Adrenal gland (tissue), 12 donors: ENCODE measurements around the gene BCDIN3D. TPM values are rescaled to one million over a fixed set of nuclear protein-coding genes. Genes with fewer than 3 reads are reported as not detected.

Experiments
- DNase-seq, 7 donors: peaks; one replicate each; pipeline ENCODE4 v3.0.0-alpha.2; 2019 to 2020
- H3K27ac ChIP-seq, 5 donors: fragments of 200-600 bp; sonication (generic) in 4 of 5; 1 replicate in 3 of 5; 2 replicates in 2 of 5; pipeline versions ENCODE4 v1.5.1 to v1.8.0; 2016 to 2020; ENCODE audit warnings: mild to moderate bottlenecking in 1 of 5
- H3K27me3 ChIP-seq: fragments of 200-600 bp; 2 replicates; pipeline ENCODE4 v1.8.0; 2021
- H3K36me3 ChIP-seq, 2 donors: fragments of 200-600 bp; replicated peaks in 1 of 2; 1 replicate in 1 of 2; 2 replicates in 1 of 2; pipeline versions ENCODE4 v1.5.1 to v1.8.0; 2018 to 2022
- H3K4me1 ChIP-seq, 2 donors: fragments of 200-600 bp; replicated peaks in 1 of 2; 1 replicate in 1 of 2; 2 replicates in 1 of 2; pipeline versions ENCODE4 v1.5.1 to v1.8.0; 2018 to 2021
- H3K4me3 ChIP-seq, 4 donors: fragments of 200-600 bp; sonication (generic) in 3 of 4; one replicate each; pipeline ENCODE4 v1.5.1; 2016 to 2018
- H3K9me3 ChIP-seq, 3 donors: fragments of 200-600 bp; sonication (generic) in 1 of 3; replicated peaks in 1 of 3; 1 replicate in 2 of 3; 2 replicates in 1 of 3; pipeline versions ENCODE4 v1.5.1 to v1.8.0; 2016 to 2021
- POLR2A ChIP-seq, 2 donors: fragments of 450-650 bp; IDR thresholded peaks; one replicate each; pipeline ENCODE4 v1.6.1; 2017; ENCODE audit warnings: antibody characterized with exemption in 2 of 2, mild to moderate bottlenecking in 2 of 2, moderate library complexity in 1 of 2
- WGBS, 4 donors: extraction: QIAGEN DNeasy Blood & Tissue Kit in 2 of 4; methylation state at CpG; one replicate each; pipeline versions ENCODE4 v1.1.5 to v1.1.7; 2013 to 2017; 5-methylcytosine and 5-hydroxymethylcytosine counted together
- intact Hi-C, 2 donors: fragments of 100-400 bp; cut with DNase I; formaldehyde crosslinking; loops; one replicate each; pipeline versions ENCODE4 v1.14.1 to v1.15.0; 2022 to 2023
- polyA plus RNA-seq, 3 donors: library from polyadenylated mRNA; stranded (reverse); fragments of 200-250 nt in 2 of 3; fragments of 350-450 nt in 1 of 3; fragmentation: Illumina TruSeq in 1 of 3; extraction: RNeasy Lipid Tissue Mini Kit (QIAGEN cat#74804) in 1 of 3; gene quantifications; one replicate each; pipeline ENCODE4 v1.2.3, GENCODE V29; 2013 to 2014
- total RNA-seq, 9 donors: library from RNA; depleted of rRNA in 4 of 9; stranded (reverse); fragments of >200 nt in 4 of 9; fragments of 120-200 nt in 1 of 9; fragmentation: NEBNext Ultra II Directional in 1 of 9; extraction: Animal tissue kit (Norgen Biotek cat#: 25700) in 1 of 9; gene quantifications; one replicate each; pipeline versions ENCODE4 v1.1.0 to v1.2.4, GENCODE V29; 2013 to 2023
- TF ChIP-seq, protein P1 (sequence below), 6 experiments: fragments of 450-650 bp in 4 of 6; fragments of 200-600 bp in 2 of 6; sonication (generic) in 1 of 6; IDR thresholded peaks; 1 replicate in 5 of 6; 2 replicates in 1 of 6; pipeline versions ENCODE4 v1.5.1 to v1.8.0; 2016 to 2021; ENCODE audit warnings: antibody characterized with exemption in 6 of 6, mild to moderate bottlenecking in 2 of 6, moderate library complexity in 1 of 6
- donor health status: healthy with polysubstance abuse.
- donor health status: Bipolar disorder and iron deficiency.
- donor health status: DM: yes; HTN: yes; CAD: no.
- donor health status: DM: no; HTN: no; CAD: no.
- donor health status: DM: no; HTN: no; CAD: no.
- donor health status: DM: yes; HTN: yes; CAD: no.

BCDIN3D gene
- total and polyA plus RNA-seq, 12 donors: 1.9 to 8.9 (median 4.8) TPM

DNA sequence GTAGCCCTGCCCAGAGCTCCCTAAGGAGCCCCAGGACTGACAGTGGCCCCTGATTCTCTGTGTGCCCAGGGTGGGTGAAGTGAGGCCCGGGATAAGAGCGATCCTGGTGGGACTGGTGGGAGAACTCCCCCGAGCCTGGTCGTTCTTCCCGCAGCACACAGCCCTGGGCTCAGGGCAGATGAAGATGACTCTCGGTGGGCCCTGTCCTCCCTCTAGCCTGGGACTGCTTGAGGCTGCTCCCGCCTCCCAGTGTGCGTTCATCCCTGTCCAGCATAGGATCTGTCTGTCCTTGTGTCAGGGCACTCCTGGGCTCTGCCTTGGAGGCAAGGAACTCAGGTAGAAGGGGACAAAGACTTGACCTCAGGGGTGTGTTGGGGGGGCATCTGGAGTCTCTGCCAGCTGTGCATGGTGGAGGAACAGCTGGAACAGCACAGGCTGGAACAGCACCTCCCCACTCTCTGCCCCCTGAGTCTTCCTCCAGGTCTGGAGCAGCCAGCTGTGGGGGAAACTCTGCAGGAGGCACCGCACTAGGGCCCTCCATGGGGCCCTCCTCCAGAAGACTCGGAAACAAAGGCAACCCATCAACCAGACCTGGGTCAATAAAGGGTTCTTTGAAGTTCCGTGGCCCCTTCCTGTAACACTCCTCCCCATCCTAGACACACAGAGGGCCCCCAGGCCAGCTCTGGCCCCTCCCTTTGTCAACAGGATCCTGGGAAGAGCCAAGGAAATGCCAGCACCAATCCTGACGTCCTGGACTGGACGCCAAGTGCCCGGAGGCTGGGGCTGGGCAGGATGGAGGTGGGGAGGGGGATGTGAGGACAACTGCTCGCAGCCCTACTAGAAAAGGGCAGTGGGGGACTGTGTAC lies 44.9 kb upstream of the BCDIN3D start:
- DNase-seq: no peak
- H3K36me3 ChIP-seq: no peaks in the 10 kb centered on the region
- H3K27me3 ChIP-seq: no peaks in the 10 kb centered on the region
- WGBS, 4 donors: 79 to 88% (median 85%) methylated on average over 11 to 15 of the region's 15 CpGs
- intact Hi-C loops: no loop called here
- no peak for TF ChIP-seq POLR2A (IDR thresholded peaks at IDR 0.05)
- TF ChIP-seq, protein P1, sequence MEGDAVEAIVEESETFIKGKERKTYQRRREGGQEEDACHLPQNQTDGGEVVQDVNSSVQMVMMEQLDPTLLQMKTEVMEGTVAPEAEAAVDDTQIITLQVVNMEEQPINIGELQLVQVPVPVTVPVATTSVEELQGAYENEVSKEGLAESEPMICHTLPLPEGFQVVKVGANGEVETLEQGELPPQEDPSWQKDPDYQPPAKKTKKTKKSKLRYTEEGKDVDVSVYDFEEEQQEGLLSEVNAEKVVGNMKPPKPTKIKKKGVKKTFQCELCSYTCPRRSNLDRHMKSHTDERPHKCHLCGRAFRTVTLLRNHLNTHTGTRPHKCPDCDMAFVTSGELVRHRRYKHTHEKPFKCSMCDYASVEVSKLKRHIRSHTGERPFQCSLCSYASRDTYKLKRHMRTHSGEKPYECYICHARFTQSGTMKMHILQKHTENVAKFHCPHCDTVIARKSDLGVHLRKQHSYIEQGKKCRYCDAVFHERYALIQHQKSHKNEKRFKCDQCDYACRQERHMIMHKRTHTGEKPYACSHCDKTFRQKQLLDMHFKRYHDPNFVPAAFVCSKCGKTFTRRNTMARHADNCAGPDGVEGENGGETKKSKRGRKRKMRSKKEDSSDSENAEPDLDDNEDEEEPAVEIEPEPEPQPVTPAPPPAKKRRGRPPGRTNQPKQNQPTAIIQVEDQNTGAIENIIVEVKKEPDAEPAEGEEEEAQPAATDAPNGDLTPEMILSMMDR (IDR thresholded peaks at IDR 0.05): no peak
- no peak overlapping the region for H3K27ac ChIP-seq
- no peak overlapping the region for H3K4me3 ChIP-seq
- H3K4me1 ChIP-seq: no peaks in the 10 kb centered on the region
- H3K9me3 ChIP-seq: no peaks in the 10 kb centered on the region

DNA sequence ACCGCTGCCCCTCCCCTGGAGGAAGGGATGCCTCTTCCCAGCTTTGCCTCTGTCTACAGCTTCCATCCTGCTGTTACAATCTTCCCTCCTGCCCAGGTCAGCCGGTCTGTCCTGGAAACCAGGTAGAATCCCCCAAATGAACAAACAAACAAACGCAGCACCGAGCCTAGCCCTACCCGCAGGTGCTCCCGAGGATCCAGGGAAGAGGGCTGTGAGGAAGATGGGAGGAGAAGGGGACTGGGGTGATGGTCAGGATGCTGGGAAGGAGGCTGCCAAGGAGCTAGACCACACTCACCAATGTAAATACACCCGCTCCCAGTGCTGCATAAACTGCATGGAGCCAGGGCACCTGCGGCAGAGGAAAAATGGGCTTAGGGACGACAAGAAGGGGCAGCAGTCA lies 44.2 kb upstream of the BCDIN3D start:
- Histone ChIP-seq H3K4me1 (no peaks in the 10 kb centered on the region), H3K36me3 (no peaks in the 10 kb centered on the region), H3K27me3 (no peaks in the 10 kb centered on the region), H3K27ac (no peak overlapping the region), H3K9me3 (no peaks in the 10 kb centered on the region), H3K4me3 (no peak overlapping the region)
- WGBS, 4 donors: 81 to 86% (median 83%) methylated on average over 9 of the region's 9 CpGs
- TF ChIP-seq POLR2A (IDR thresholded peaks at IDR 0.05): no peak
- TF ChIP-seq, protein P1 (IDR thresholded peaks at IDR 0.05): no peak
- intact Hi-C loops: no loop called here
- DNase-seq: no peak

DNA sequence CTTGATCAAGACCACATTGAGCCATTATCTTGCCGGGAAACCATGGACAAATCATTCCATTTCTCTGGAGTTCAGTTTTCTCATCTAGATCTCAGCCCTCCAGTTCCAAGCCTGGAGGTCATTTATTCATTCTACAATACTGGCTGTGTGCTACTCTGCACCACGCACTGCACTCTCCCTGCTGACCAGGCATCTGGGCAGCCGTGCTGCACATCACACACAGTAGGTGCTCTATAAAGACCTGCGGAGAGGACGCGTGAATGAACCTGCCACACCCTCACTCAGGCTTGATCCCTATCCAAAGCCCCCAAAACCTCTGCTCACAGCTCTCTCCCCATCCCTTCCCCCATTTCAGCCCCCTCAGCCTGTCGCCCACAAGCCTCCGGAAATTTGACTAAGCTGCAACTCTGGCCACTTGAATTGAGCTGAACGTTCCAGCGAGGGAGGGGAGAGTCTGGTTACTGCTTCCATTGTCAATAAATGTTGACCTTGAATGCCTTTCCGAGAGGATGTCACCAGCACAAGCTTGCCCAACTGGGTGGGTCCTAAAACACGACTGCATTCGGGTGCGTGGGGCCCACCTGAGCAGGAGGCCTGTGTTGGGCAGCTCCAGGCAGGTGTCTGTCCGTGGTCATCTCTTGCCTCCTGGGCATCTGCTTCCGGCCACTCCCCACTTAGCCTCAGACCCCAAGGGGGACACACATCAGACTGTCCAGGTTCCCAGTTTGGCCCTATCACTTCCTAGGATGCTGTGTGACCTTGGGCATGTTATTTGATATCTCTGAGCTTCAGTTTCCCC lies 43.0 kb upstream of the BCDIN3D start:
- Histone ChIP-seq H3K9me3 (no peaks in the 10 kb centered on the region), H3K27ac (no peak overlapping the region), H3K4me3 (no peak overlapping the region), H3K27me3 (no peaks in the 10 kb centered on the region), H3K4me1 (no peaks in the 10 kb centered on the region), H3K36me3 (no peaks in the 10 kb centered on the region)
- DNase-seq: no peak
- WGBS, 4 donors: 63 to 71% (median 64%) methylated on average over 14 to 16 of the region's 16 CpGs
- intact Hi-C loops: no loop called here
- TF ChIP-seq, protein P1 (IDR thresholded peaks at IDR 0.05): no peak
- TF ChIP-seq POLR2A (IDR thresholded peaks at IDR 0.05): no peak

DNA sequence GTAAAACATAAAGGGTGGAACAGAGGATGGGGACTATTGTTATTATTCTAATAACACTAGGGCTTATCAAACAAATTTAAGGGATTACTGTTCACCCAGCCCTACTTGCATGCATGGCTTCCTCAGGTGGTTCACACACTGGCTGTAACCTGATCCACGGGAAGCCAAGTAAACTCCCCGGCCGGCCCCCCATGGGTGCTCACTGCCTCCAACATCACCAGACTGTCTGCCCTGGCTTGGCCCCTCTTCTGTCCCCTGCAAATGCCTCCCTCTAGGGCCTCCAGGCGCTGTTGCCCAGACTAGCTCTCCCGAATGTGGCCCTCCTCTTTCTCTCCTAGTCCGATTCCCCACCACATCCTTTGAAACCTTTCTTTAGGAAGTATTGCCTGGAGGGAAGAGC lies 42.2 kb upstream of the BCDIN3D start:
- Histone ChIP-seq H3K36me3 (no peaks in the 10 kb centered on the region), H3K4me1 (no peaks in the 10 kb centered on the region), H3K27me3 (no peaks in the 10 kb centered on the region), H3K27ac (no peak overlapping the region), H3K4me3 (no peak overlapping the region), H3K9me3 (no peaks in the 10 kb centered on the region)
- whole genome bisulfite sequencing, 4 donors: 65 to 88% (median 72%) methylated on average over 6 of the region's 6 CpGs
- intact Hi-C loops: no loop called here
- no peak for DNase-seq
- no peak for TF ChIP-seq POLR2A (IDR thresholded peaks at IDR 0.05)
- TF ChIP-seq, protein P1 (IDR thresholded peaks at IDR 0.05): no peak
